HG03520 (cell line): ENCODE measurements around the gene STAU1.
"Not testable (repeated sequence)": the region's sequence is repeated elsewhere in the genome, so short reads cannot be mapped to it uniquely, and the experiment has no call there.

ENCODE experiments used
- ATAC-seq: cut with Tn5 transposase; IDR thresholded peaks from one replicate; pipeline ENCODE4 v1.9.1; 2021; ENCODE audit warnings: mild to moderate bottlenecking, moderate library complexity; ENCODE audit not compliant: unreplicated experiment

Gene STAU1

GRCh38 chr20:49123982-49124381 is 64.2 kb downstream of the STAU1 start:
- no peak for ATAC-seq

GRCh38 chr20:49122920-49123319 is 65.2 kb downstream of the STAU1 start:
- no peak for ATAC-seq

GRCh38 chr20:49119988-49120387 is 68.1 kb downstream of the STAU1 start:
- no peak for ATAC-seq

GRCh38 chr20:49118307-49118706 is 69.8 kb downstream of the STAU1 start:
- ATAC-seq: no peak

GRCh38 chr20:49115564-49115963 is 72.6 kb downstream of the STAU1 start:
- no peak for ATAC-seq

GRCh38 chr20:49112596-49113274 is 75.4 kb downstream of the STAU1 start:
- ATAC-seq: no peak

GRCh38 chr20:49110767-49111694 is 77.1 kb downstream of the STAU1 start:
- no peak for ATAC-seq

GRCh38 chr20:49106328-49106727 is 81.8 kb downstream of the STAU1 start:
- ATAC-seq: no peak

GRCh38 chr20:49104979-49105547 is 83.1 kb downstream of the STAU1 start:
- not testable (repeated sequence) for ATAC-seq

GRCh38 chr20:49104365-49104648 is 83.8 kb downstream of the STAU1 start:
- no peak for ATAC-seq

GRCh38 chr20:49103647-49104364 is 84.3 kb downstream of the STAU1 start:
- ATAC-seq: no peak

- no peak for ATAC-seq
Measured at GRCh38 chr20:49103019-49103418, 85.1 kb downstream of the STAU1 start.

GRCh38 chr20:49100972-49101371 is 87.2 kb downstream of the STAU1 start:
- ATAC-seq: no peak

- ATAC-seq: not testable (repeated sequence)
Measured at GRCh38 chr20:49100292-49100691, 87.8 kb downstream of the STAU1 start.

GRCh38 chr20:49099011-49099410 is 89.1 kb downstream of the STAU1 start:
- no peak for ATAC-seq

GRCh38 chr20:49098136-49098535 is 90.0 kb downstream of the STAU1 start:
- no peak for ATAC-seq

GRCh38 chr20:49097159-49097558 is 91.0 kb downstream of the STAU1 start:
- ATAC-seq: no peak

- ATAC-seq: no peak
Measured at GRCh38 chr20:49096203-49096730, 91.9 kb downstream of the STAU1 start.

- no peak for ATAC-seq
Measured at GRCh38 chr20:49091762-49092161, 96.4 kb downstream of the STAU1 start.

- ATAC-seq: no peak
Measured at GRCh38 chr20:49091104-49091503, 97.0 kb downstream of the STAU1 start.

- not testable (repeated sequence) for ATAC-seq
Measured at GRCh38 chr20:49082295-49082694, 105.8 kb downstream of the STAU1 start.
